ENCODE data around the gene CFDP1. TPM values are rescaled to one million over a fixed set of nuclear protein-coding genes. Genes with fewer than 3 reads are reported as not detected.
A peak's percentile ranks its signal among the peaks of the same experiment; 100 is the strongest.

CFDP1 gene
- total and polyA plus RNA-seq, 2 donors (not counting 1 experiment from before 2014, with no cell fraction given) = 6.3 to 42.8 TPM

DNA sequence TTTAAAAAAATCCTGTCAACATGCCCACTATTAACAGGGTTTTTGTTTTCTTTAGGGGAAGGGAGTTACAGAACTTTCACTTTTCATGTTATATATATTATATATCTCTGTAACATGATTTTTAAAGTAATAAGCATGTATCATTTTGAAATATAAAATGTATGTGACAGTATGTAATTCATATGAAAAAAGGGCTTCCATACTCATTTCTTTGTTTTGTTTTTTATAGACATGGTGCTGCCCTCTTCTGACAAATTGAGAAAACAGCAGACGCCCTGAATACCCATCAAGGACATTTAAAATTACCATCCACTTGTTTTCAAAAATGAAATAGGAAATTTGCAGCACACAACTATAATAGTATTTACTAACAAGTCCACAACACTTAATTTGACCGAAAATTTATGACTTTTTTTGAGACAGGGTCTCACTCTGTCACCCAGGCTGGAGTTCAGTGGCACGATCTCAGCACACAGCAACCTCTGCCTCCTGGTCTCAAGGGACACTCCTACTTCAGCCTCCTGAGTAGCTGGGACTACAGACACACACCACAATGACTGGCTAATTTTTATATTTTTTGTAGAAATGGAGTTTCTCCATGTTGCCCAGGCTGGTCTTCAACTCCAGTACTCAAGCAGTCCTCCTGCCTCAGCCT, 30.4 kb downstream of the CFDP1 start:
- no peak overlapping the region for H3K4me2 ChIP-seq (replicated peaks; ENCODE audit: low read depth, low read length, poor library complexity, severe bottlenecking)
- ATAC-seq (ENCODE audit: low read depth) = no peak
- H3K9me3 ChIP-seq (ENCODE audit: control extremely low read depth in 1 of 3, control insufficient read depth in 2 of 3, insufficient read depth in 1 of 3, low read length in 2 of 3) = no peaks in the 10 kb centered on the region
- TF ChIP-seq, protein P1, sequence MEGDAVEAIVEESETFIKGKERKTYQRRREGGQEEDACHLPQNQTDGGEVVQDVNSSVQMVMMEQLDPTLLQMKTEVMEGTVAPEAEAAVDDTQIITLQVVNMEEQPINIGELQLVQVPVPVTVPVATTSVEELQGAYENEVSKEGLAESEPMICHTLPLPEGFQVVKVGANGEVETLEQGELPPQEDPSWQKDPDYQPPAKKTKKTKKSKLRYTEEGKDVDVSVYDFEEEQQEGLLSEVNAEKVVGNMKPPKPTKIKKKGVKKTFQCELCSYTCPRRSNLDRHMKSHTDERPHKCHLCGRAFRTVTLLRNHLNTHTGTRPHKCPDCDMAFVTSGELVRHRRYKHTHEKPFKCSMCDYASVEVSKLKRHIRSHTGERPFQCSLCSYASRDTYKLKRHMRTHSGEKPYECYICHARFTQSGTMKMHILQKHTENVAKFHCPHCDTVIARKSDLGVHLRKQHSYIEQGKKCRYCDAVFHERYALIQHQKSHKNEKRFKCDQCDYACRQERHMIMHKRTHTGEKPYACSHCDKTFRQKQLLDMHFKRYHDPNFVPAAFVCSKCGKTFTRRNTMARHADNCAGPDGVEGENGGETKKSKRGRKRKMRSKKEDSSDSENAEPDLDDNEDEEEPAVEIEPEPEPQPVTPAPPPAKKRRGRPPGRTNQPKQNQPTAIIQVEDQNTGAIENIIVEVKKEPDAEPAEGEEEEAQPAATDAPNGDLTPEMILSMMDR (IDR thresholded peaks at IDR 0.05) = peak; percentile 81
- TF ChIP-seq EZH2 (IDR thresholded peaks at IDR 0.05; ENCODE audit: borderline replicate concordance, insufficient read depth, low read depth, low read length, poor library complexity, severe bottlenecking) = no peak
- no peak overlapping the region for H2AFZ ChIP-seq (ENCODE audit: insufficient read depth, low read depth, low read length, poor library complexity, severe bottlenecking)
- DNase-seq = peak; percentile 50
- no peak overlapping the region for H3K4me3 ChIP-seq (ENCODE audit: control extremely low read depth in 1 of 5, extremely low read depth in 1 of 5, insufficient read depth in 1 of 5, low read depth in 2 of 5, low read length in 4 of 5)
- no peaks in the 10 kb centered on the region for H3K79me2 ChIP-seq (ENCODE audit: control insufficient read depth, insufficient read depth, low read length)
- CTCF ChIA-PET = interaction anchor here (0.6 to 7.6 kb wide), 11 partner anchors 10 to 204 kb away, joined by 3 to 96 read pairs (median 4); partner anchors contain the start of gene TMEM170A
- no peaks in the 10 kb centered on the region for H3K4me1 Mint-ChIP-seq
- H3K27me3 Mint-ChIP-seq = no peaks in the 10 kb centered on the region
- no peaks in the 10 kb centered on the region for H3K4me1 ChIP-seq (ENCODE audit: control insufficient read depth in 2 of 2, insufficient read depth in 2 of 2, low read length in 2 of 2)
- intact Hi-C loops (cut with micrococcal nuclease) = loop anchor here (1.0 kb wide), 2 partner anchors 169 to 204 kb away; no protein-coding TSS in a partner anchor
- no peaks in the 10 kb centered on the region for H3K9me3 Mint-ChIP-seq (ENCODE audit: insufficient read depth)
- peaks cover 0 to 2% of the 10 kb centered on the region in 2 experiments for H3K36me3 ChIP-seq (replicated peaks in 1 of 2; ENCODE audit: control extremely low read depth in 1 of 2, control insufficient read depth in 1 of 2, extremely low read depth in 1 of 2, insufficient read depth in 2 of 2, low read length in 1 of 2)
- no peak overlapping the region for H3K4me3 Mint-ChIP-seq
- H3K27me3 ChIP-seq (replicated peaks in 1 of 4; ENCODE audit: control extremely low read depth in 1 of 4, control insufficient read depth in 3 of 4, insufficient read depth in 4 of 4, low read length in 3 of 4) = no peaks in the 10 kb centered on the region
- H3K9ac ChIP-seq (ENCODE audit: low read length) = no peak overlapping the region
- H4K20me1 ChIP-seq (ENCODE audit: control insufficient read depth, insufficient read depth, low read length, poor library complexity, severe bottlenecking) = peaks cover 11% of the 10 kb centered on the region
- POLR2A ChIA-PET = no interaction called here
- no peak overlapping the region for H3K27ac Mint-ChIP-seq
- 53% methylated on average over 3 of the region's 3 CpGs for WGBS (ENCODE audit: insufficient coverage)
- H3K27ac ChIP-seq (ENCODE audit: low read length in 2 of 2) = no peak overlapping the region

DNA sequence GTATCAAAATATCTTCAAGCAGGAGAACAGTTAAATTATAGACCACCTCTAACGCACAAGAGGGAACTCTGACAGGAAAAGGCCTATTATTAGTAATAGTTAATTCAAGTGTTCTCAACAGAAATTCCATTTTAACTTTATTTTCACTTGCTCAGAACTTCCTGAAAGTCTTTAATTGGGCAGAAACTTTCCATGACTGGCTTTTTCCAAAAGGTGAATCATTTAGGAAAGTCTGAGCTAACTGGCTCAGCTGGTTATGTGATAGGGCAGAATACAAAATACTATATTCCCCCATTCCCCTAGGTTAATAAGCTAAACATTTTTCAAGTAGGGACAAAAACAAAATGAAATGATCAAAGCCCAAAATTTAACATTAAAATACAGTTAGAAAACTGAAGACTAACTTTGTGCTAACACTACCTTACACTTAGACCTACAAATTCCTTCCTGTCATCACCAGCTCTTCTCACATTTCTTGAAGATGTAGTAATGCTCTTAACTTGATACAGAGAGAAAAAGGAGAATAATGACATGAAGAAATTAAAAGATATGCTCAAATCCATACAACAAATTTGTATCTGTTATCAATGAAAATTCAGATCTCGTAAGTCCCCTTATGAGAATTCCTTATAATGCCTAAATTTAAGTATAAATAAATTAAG, 31.0 kb downstream of the CFDP1 start:
- H4K20me1 ChIP-seq (ENCODE audit: control insufficient read depth, insufficient read depth, low read length, poor library complexity, severe bottlenecking) = peaks cover 11% of the 10 kb centered on the region
- no peak overlapping the region for H3K4me2 ChIP-seq (replicated peaks; ENCODE audit: low read depth, low read length, poor library complexity, severe bottlenecking)
- no peak overlapping the region for H3K27ac Mint-ChIP-seq
- intact Hi-C loops (cut with micrococcal nuclease) = no loop called here
- no peak overlapping the region for H3K4me3 Mint-ChIP-seq
- H3K4me1 ChIP-seq (ENCODE audit: control insufficient read depth in 2 of 2, insufficient read depth in 2 of 2, low read length in 2 of 2) = no peaks in the 10 kb centered on the region
- H3K9me3 Mint-ChIP-seq (ENCODE audit: insufficient read depth) = no peaks in the 10 kb centered on the region
- TF ChIP-seq, protein P1 (IDR thresholded peaks at IDR 0.05) = no peak
- no peak for TF ChIP-seq EZH2 (IDR thresholded peaks at IDR 0.05; ENCODE audit: borderline replicate concordance, insufficient read depth, low read depth, low read length, poor library complexity, severe bottlenecking)
- no peak overlapping the region for H3K4me3 ChIP-seq (ENCODE audit: control extremely low read depth in 1 of 5, extremely low read depth in 1 of 5, insufficient read depth in 1 of 5, low read depth in 2 of 5, low read length in 4 of 5)
- H3K9ac ChIP-seq (ENCODE audit: low read length) = no peak overlapping the region
- no peak overlapping the region for H3K27ac ChIP-seq (ENCODE audit: low read length in 2 of 2)
- H3K27me3 Mint-ChIP-seq = no peaks in the 10 kb centered on the region
- no peaks in the 10 kb centered on the region for H3K9me3 ChIP-seq (ENCODE audit: control extremely low read depth in 1 of 3, control insufficient read depth in 2 of 3, insufficient read depth in 1 of 3, low read length in 2 of 3)
- H3K27me3 ChIP-seq (replicated peaks in 1 of 4; ENCODE audit: control extremely low read depth in 1 of 4, control insufficient read depth in 3 of 4, insufficient read depth in 4 of 4, low read length in 3 of 4) = no peaks in the 10 kb centered on the region
- H3K79me2 ChIP-seq (ENCODE audit: control insufficient read depth, insufficient read depth, low read length) = no peaks in the 10 kb centered on the region
- DNase-seq (no peak), ATAC-seq (ENCODE audit: low read depth) (no peak)
- ChIA-PET CTCF (interaction anchor here (0.6 to 7.6 kb wide), 13 partner anchors 10 to 804 kb away, joined by 3 to 96 read pairs (median 4); partner anchors contain the start of gene TMEM170A), POLR2A (no interaction called here)
- no peak overlapping the region for H2AFZ ChIP-seq (ENCODE audit: insufficient read depth, low read depth, low read length, poor library complexity, severe bottlenecking)
- H3K4me1 Mint-ChIP-seq = no peaks in the 10 kb centered on the region
- H3K36me3 ChIP-seq (replicated peaks in 1 of 2; ENCODE audit: control extremely low read depth in 1 of 2, control insufficient read depth in 1 of 2, extremely low read depth in 1 of 2, insufficient read depth in 2 of 2, low read length in 1 of 2) = peaks cover 0 to 2% of the 10 kb centered on the region in 2 experiments
- WGBS (ENCODE audit: insufficient coverage) = no CpG with 5 or more reads among the region's 2 CpGs

All from B cell (primary cell).